Bronchial epithelial cell (primary cell): ENCODE data around the gene TBX6. TPM values are rescaled to one million over a fixed set of nuclear protein-coding genes. Genes with fewer than 3 reads are reported as not detected.

ENCODE experiments used
- DNase-seq: peaks from one replicate; pipeline ENCODE4 v3.0.0-alpha.2; 2010; ENCODE audit warnings: low read depth
- FAIRE-seq: peaks from 2 replicates; lab custom pipeline; 2011; peaks lifted over from hg19 to GRCh38; lab: Jason Lieb, UNC
- H3K27me3 ChIP-seq: 2 replicates; pipeline ENCODE4 v1.5.1; 2011; ENCODE audit warnings: low read length; ENCODE audit not compliant: control insufficient read depth, insufficient read depth
- H3K36me3 ChIP-seq: 2 replicates; pipeline ENCODE4 v1.5.1; 2011; ENCODE audit warnings: low read length; ENCODE audit not compliant: control insufficient read depth, insufficient read depth
- H3K4me3 ChIP-seq: 2 replicates; pipeline ENCODE4 v1.5.1; 2011; ENCODE audit warnings: mild to moderate bottlenecking, low read depth, low read length, control low read depth
- total RNA-seq: library from RNA; depleted of rRNA; stranded (reverse); fragments of >200 nt; gene quantifications from 2 replicates; pipeline ENCODE4 v1.2.1, GENCODE V29; 2014
- TF ChIP-seq, protein P1 (sequence below): IDR thresholded peaks from 2 replicates; pipeline ENCODE4 v1.5.1; 2011; ENCODE audit warnings: mild to moderate bottlenecking, moderate library complexity, low read length, control low read depth, inconsistent platforms; ENCODE audit not compliant: insufficient read depth, severe bottlenecking

The TBX6 gene
- total RNA-seq, 1 donor from 2014 or later = 0.26 TPM

- Histone ChIP-seq H3K27me3 (no peaks in the 10 kb centered on the region), H3K4me3 (no peak overlapping the region), H3K36me3 (peaks cover 1% of the 10 kb centered on the region)
- FAIRE-seq (no peak), DNase-seq (no peak)
- TF ChIP-seq, protein P1, sequence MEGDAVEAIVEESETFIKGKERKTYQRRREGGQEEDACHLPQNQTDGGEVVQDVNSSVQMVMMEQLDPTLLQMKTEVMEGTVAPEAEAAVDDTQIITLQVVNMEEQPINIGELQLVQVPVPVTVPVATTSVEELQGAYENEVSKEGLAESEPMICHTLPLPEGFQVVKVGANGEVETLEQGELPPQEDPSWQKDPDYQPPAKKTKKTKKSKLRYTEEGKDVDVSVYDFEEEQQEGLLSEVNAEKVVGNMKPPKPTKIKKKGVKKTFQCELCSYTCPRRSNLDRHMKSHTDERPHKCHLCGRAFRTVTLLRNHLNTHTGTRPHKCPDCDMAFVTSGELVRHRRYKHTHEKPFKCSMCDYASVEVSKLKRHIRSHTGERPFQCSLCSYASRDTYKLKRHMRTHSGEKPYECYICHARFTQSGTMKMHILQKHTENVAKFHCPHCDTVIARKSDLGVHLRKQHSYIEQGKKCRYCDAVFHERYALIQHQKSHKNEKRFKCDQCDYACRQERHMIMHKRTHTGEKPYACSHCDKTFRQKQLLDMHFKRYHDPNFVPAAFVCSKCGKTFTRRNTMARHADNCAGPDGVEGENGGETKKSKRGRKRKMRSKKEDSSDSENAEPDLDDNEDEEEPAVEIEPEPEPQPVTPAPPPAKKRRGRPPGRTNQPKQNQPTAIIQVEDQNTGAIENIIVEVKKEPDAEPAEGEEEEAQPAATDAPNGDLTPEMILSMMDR = no peak
These were observed 16.5 kb upstream of the TBX6 start for GRCh38 chr16:30108059-30108850.

GRCh38 chr16:30104492-30104891 is 12.8 kb upstream of the TBX6 start:
- no peak for FAIRE-seq
- H3K4me3 ChIP-seq = no peak overlapping the region
- TF ChIP-seq, protein P1 = no peak
- DNase-seq = no peak
- H3K36me3 ChIP-seq = peaks cover 1% of the 10 kb centered on the region
- no peaks in the 10 kb centered on the region for H3K27me3 ChIP-seq

DNA sequence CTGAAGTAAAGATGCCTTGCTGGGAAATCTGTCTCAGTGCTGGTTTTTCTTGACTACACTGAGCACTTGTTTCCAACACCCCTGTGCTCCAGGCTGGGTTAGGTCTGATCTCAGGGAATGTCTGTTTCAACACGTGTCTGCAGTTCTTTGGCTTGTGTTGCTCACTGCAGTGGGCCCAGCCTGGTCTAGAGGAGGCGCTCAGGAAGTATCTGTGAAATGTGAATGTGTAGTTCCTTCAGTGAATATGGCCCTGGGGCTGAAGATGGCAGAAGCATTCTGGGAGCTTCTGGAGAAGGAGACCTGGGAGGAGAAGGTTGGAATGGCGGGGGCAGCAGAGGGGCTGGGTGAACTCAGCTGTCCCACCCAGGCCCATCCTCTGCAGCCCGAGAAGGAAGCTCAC is 12.4 kb upstream of the TBX6 start:
- Histone ChIP-seq H3K27me3 (no peaks in the 10 kb centered on the region), H3K4me3 (no peak overlapping the region), H3K36me3 (peaks cover 1% of the 10 kb centered on the region)
- FAIRE-seq (no peak), DNase-seq (no peak)
- TF ChIP-seq, protein P1 = no peak

DNA sequence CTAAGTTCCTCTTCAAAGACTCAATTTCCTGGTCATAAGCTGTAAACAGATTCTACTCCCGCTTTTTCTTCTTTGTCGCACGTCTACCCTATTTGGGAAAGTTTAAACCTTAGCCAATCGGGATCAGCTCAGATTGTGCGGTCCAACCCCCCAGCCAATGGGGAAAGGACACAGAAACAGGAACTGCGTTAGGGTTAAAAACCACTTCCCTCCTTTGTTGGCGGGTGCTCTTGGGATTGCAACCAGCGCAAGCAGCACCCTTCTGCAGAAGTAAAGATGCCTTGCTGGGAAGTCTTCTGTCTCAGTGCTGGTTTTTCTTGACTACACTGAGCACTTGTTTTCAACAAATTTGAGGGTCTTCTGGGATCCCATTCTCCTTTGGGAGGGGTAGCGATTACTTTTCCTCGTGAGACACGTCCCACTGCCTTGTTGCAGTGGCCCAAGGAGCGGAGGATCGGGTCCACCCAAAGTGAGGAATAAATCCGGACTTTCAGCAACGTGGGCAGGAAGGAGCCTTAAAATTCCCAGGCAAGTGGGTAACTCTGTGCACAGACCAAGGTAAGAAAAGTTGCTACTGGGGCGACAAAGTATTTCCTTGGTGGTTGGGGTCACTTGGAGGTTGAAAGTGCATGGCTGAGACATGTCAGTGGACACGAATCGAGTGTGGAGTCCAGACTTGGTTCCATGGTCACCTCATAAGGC is 5.3 kb upstream of the TBX6 start:
- no peak overlapping the region for H3K4me3 ChIP-seq
- peaks cover 4% of the 10 kb centered on the region for H3K36me3 ChIP-seq
- FAIRE-seq = no peak
- TF ChIP-seq, protein P1 = no peak
- no peaks in the 10 kb centered on the region for H3K27me3 ChIP-seq
- DNase-seq = no peak

DNA sequence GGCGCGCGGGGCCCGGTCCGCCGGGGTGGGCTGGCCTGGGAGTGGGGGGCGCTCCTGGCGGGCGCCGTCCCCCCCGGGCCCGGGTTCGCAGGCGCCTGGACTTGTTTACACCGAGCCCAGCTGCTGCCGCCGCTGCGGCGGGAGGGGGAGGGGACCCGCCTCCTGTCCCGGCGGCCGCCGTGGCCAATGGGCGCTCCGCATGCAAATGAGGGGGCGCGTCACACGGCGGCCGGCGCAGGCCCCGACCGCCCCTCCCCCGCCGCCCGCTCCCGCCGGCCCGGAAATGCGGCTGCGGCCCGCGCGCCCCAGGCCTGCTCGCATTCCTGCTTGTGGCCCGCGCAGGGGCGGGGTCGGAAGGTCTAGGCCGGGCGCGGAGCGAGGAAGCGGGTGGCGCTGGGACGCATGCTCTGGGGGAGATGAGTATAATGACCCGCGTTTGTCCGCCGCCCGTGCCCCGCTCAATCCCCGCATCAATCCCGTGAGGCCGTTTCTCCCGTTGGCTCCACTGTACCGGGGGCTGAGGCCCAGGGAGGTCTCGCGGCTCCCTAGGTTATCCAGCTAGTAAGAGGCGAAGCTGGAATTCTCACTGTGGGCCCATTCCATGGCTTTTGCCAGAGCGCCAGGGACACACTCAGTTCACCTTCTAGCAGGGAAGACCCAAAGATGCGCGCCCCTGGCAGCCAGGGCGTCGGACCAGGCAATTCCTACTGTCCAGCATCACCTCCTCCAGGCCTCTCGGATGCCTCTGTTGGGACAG is 4.6 kb upstream of the TBX6 start, which contains the start of gene YPEL3:
YPEL3 (minus strand) TSS at position 109 of the 757 bp plus-strand sequence. CDS start 731 bp downstream, outside the sequence.
- H3K27me3 ChIP-seq = no peaks in the 10 kb centered on the region
- peak; percentile 72 for DNase-seq
- FAIRE-seq = no peak
- TF ChIP-seq, protein P1 = no peak
- peak within 1 kb of the TSS; percentile 43 for H3K4me3 ChIP-seq
- peaks cover 4% of the 10 kb centered on the region for H3K36me3 ChIP-seq
